PC-3 (cell line): ENCODE measurements around the gene NBPF1. TPM values are rescaled to one million over a fixed set of nuclear protein-coding genes. Genes with fewer than 3 reads are reported as not detected.
"Not testable (repeated sequence)": the region's sequence is repeated elsewhere in the genome, so short reads cannot be mapped to it uniquely, and the experiment has no call there.

Source experiments
- ATAC-seq: fragments of 200-7000 bp; cut with Tn5 transposase; 2 replicates; pipeline ENCODE4 v1.9.1; 2020; ENCODE audit warnings: mild to moderate bottlenecking, moderate library complexity
- BruUV-seq: library from RNA; stranded (reverse); fragments of 400-500 nt; replicated peaks from 2 replicates; lab custom pipeline; 2021; lab: Mats Ljungman, UMichigan
- CTCF ChIA-PET: fragments of 300-600 bp; sonication (Branson Sonifier 250); formaldehyde crosslinking; loops from one replicate; lab custom pipeline; 2022; ENCODE audit warnings: antibody characterized with exemption; lab: Charles Lee
- POLR2A ChIA-PET: fragments of 300-600 bp; sonication (Branson Sonifier 250); formaldehyde crosslinking; loops from one replicate; lab custom pipeline; 2022; ENCODE audit warnings: antibody characterized with exemption; ENCODE audit not compliant: unreplicated experiment; lab: Charles Lee
- DNase-seq: peaks from one replicate; pipeline ENCODE4 v3.0.0-alpha.2; 2015
- H2AFZ ChIP-seq: fragments of 300-600 bp; sonication (generic); 2 replicates; pipeline ENCODE4 v1.6.0; 2016; ENCODE audit warnings: antibody characterized with exemption, low read length
- H3F3A ChIP-seq: fragments of 300-600 bp; sonication (generic); one replicate; pipeline ENCODE4 v1.6.0; 2017; ENCODE audit warnings: antibody characterized with exemption, low read length, control low read depth, mild to moderate bottlenecking; ENCODE audit not compliant: unreplicated experiment
- H3K27ac ChIP-seq: fragments of 300-600 bp; sonication (generic); 2 replicates; pipeline ENCODE4 v1.5.1; 2016; ENCODE audit warnings: mild to moderate bottlenecking, low read length
- H3K27me3 ChIP-seq: fragments of 300-600 bp; sonication (generic); 2 replicates; pipeline ENCODE4 v1.6.1; 2016; ENCODE audit warnings: low read length, mixed read lengths
- H3K36me3 ChIP-seq: fragments of 300-600 bp; sonication (generic); 2 replicates; pipeline ENCODE4 v1.6.1; 2016; ENCODE audit warnings: low read depth, mixed run types, low read length, mixed read lengths
- H3K4me1 ChIP-seq: fragments of 300-600 bp; sonication (generic); 2 replicates; pipeline ENCODE4 v1.5.1; 2016; ENCODE audit warnings: low read length; ENCODE audit not compliant: insufficient read depth
- H3K4me2 ChIP-seq: fragments of 300-600 bp; sonication (generic); 2 replicates; pipeline ENCODE4 v1.6.0; 2016; ENCODE audit warnings: low read length
- H3K4me3 ChIP-seq: fragments of 300-600 bp; sonication (generic); 2 replicates; pipeline ENCODE4 v1.5.1; 2016; ENCODE audit warnings: mild to moderate bottlenecking, low read length, mixed read lengths
- H3K79me2 ChIP-seq: fragments of 300-600 bp; sonication (generic); 2 replicates; pipeline ENCODE4 v1.6.1; 2017; ENCODE audit warnings: low read length, mixed read lengths
- H3K9ac ChIP-seq: fragments of 300-600 bp; sonication (generic); 2 replicates; pipeline ENCODE4 v1.6.0; 2016; ENCODE audit warnings: mild to moderate bottlenecking, low read length
- H3K9me2 ChIP-seq: fragments of 300-600 bp; sonication (generic); replicated peaks from 2 replicates; pipeline ENCODE4 v1.6.1; 2016; ENCODE audit warnings: mixed run types, low read length, mixed read lengths
- H3K9me3 ChIP-seq: fragments of 300-600 bp; sonication (generic); 2 replicates; pipeline ENCODE4 v1.6.1; 2016; ENCODE audit warnings: low read length, mixed read lengths
- H4K20me1 ChIP-seq: fragments of 300-600 bp; sonication (generic); 2 replicates; pipeline ENCODE4 v1.6.1; 2016; ENCODE audit warnings: low read length, mixed read lengths
- EZH2 ChIP-seq: fragments of 300-600 bp; sonication (generic); IDR thresholded peaks from one replicate; pipeline ENCODE4 v1.6.1; 2017; ENCODE audit warnings: antibody characterized with exemption, mild to moderate bottlenecking, low read length; ENCODE audit not compliant: unreplicated experiment
- EZH2phosphoT487 ChIP-seq: fragments of 300-600 bp; sonication (generic); IDR thresholded peaks from 2 replicates; pipeline ENCODE4 v1.6.1; 2018; ENCODE audit warnings: mild to moderate bottlenecking, antibody characterized with exemption, low read length, borderline replicate concordance
- intact Hi-C: fragments of 100-400 bp; cut with micrococcal nuclease; formaldehyde crosslinking; loops from 2 replicates; pipeline ENCODE4 v1.9.0; 2023
- total RNA-seq: library from RNA; depleted of rRNA; stranded (reverse); fragments of >200 nt; gene quantifications from 2 replicates; pipeline ENCODE4 v1.2.3, GENCODE V29; 2014
- TF ChIP-seq, protein P1 (sequence below): fragments of 300-600 bp; sonication (generic); conservative IDR thresholded peaks from 2 replicates; pipeline ENCODE4 v1.5.1; 2017; ENCODE audit warnings: antibody characterized with exemption, low read depth, mild to moderate bottlenecking, low read length

Gene NBPF1
- total RNA-seq, 1 experiment from 2014 or later = 57.2 TPM

DNA sequence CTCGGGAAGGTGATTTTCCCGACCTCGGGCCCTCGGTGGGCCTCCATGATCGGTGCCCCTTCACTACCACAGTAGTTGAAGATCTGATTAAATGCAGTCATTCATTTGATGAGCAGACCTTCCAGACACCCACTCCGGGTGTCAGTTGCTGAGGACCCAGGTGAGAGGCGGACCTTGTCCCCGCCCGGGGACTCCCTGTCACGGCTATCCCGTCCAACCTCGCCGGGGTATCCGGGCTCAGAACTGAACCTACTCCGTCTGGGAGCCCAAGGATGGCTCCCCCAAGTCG is 30.8 kb upstream of the NBPF1 start:
- H3K9ac ChIP-seq = peak overlapping the region; percentile 83
- no peaks in the 10 kb centered on the region for H3K9me3 ChIP-seq
- H3K27me3 ChIP-seq = no peaks in the 10 kb centered on the region
- H3K36me3 ChIP-seq = no peaks in the 10 kb centered on the region
- H3K4me1 ChIP-seq = peaks cover 18% of the 10 kb centered on the region
- POLR2A ChIA-PET = interaction anchor here (0.7 kb wide), 1 partner anchor 28 kb away, joined by 3 read pairs; no protein-coding TSS in a partner anchor
- H4K20me1 ChIP-seq = no peaks in the 10 kb centered on the region
- peak overlapping the region; percentile 76 for H3K4me3 ChIP-seq
- TSS peak; percentile 76 for BruUV-seq
- H3K27ac ChIP-seq = no peak overlapping the region
- no peaks in the 10 kb centered on the region for H3K9me2 ChIP-seq
- DNase-seq = no peak
- H3F3A ChIP-seq = no peaks in the 10 kb centered on the region
- H2AFZ ChIP-seq = peak overlapping the region; percentile 90
- H3K4me2 ChIP-seq = peak overlapping the region; percentile 83
- H3K79me2 ChIP-seq = peaks cover 51% of the 10 kb centered on the region
- TF ChIP-seq, protein P1, sequence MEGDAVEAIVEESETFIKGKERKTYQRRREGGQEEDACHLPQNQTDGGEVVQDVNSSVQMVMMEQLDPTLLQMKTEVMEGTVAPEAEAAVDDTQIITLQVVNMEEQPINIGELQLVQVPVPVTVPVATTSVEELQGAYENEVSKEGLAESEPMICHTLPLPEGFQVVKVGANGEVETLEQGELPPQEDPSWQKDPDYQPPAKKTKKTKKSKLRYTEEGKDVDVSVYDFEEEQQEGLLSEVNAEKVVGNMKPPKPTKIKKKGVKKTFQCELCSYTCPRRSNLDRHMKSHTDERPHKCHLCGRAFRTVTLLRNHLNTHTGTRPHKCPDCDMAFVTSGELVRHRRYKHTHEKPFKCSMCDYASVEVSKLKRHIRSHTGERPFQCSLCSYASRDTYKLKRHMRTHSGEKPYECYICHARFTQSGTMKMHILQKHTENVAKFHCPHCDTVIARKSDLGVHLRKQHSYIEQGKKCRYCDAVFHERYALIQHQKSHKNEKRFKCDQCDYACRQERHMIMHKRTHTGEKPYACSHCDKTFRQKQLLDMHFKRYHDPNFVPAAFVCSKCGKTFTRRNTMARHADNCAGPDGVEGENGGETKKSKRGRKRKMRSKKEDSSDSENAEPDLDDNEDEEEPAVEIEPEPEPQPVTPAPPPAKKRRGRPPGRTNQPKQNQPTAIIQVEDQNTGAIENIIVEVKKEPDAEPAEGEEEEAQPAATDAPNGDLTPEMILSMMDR = no peak
- TF ChIP-seq EZH2phosphoT487 (no peak), EZH2 (no peak)
- CTCF ChIA-PET = no interaction called here
- intact Hi-C loops = no loop called here
- peak; percentile 51 for ATAC-seq

DNA sequence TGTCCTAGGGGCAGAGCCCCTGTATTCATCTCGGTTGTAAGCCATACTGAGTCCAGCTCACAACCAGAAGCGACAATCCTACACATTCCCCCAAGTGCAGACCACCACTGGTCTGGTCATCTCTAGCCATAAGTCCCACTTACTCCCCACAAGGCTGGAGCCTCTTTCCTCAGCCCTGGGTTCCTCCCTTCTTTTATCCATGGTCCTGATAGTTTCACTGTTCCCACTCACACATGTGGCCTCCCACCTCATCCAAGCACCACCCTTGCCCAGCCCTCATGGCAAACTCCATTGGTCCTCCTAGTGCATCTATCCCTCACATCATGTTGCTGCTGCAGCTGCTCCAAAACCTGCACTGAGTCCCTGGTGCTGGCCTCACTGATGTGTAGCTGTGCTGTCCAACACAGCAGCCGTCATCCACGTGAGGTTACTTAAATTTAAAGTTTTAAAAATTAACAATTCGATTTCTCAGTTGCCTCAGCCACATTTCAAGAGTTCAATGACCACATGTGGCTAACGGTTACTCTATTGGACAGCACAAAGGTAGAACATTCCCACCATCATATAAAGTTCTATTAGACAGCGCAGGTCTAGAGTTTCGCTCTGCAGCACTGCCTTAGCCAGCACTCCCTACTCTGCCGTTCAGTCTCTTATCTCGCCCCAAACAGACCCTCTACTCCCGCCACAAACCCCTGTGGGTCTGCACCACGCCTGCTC is 30.3 kb upstream of the NBPF1 start:
- intact Hi-C loops, H3F3A ChIP-seq: not testable (repeated sequence)

DNA sequence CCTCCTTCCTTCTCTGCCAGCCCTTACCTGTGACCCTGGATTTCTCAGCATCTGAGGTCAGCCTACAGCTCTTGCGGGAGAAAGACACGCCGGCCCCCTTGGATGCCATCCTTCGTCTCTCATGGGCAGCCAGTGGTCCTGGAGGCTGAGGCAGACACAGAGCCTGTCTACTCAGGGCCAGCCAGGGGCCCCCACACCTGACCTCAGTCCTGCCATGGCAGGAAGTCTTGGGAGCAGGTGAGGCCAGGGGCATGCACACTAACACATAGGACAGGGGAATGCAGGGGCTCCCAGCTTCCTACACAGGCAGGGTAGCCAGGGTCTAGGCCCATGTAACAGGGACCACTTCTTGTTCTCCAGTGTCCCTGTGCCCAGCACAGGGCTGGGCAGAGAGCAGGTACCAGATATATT is 29.6 kb upstream of the NBPF1 start:
- H3K27ac ChIP-seq, H3K27me3 ChIP-seq, CTCF ChIA-PET, H3K9ac ChIP-seq, H2AFZ ChIP-seq, DNase-seq, POLR2A ChIA-PET, H3K9me2 ChIP-seq, H3K9me3 ChIP-seq, BruUV-seq, H3F3A ChIP-seq, ATAC-seq, intact Hi-C loops, H3K36me3 ChIP-seq, H4K20me1 ChIP-seq: not testable (repeated sequence)
- peaks cover 61% of the 10 kb centered on the region for H3K79me2 ChIP-seq
- H3K4me3 ChIP-seq = peak overlapping the region; percentile 76
- peak overlapping the region; percentile 83 for H3K4me2 ChIP-seq
- H3K4me1 ChIP-seq = peaks cover 18% of the 10 kb centered on the region

More for the DNA sequence above, 30.3 kb upstream of the NBPF1 start:
- Histone ChIP-seq H3K9ac (peak overlapping the region; percentile 83), H3K4me3 (peak overlapping the region; percentile 76), H3K79me2 (peaks cover 56% of the 10 kb centered on the region), H3K4me1 (peaks cover 18% of the 10 kb centered on the region), H2AFZ (peak overlapping the region; percentile 90), H3K4me2 (peak overlapping the region; percentile 83)
- ATAC-seq (peak; percentile 41), DNase-seq (peak; percentile 24)
- H3K36me3 ChIP-seq, BruUV-seq, H3K27ac ChIP-seq, H3K27me3 ChIP-seq, H3K9me3 ChIP-seq, CTCF ChIA-PET, H3K9me2 ChIP-seq, H4K20me1 ChIP-seq: not testable (repeated sequence)
- POLR2A ChIA-PET = interaction anchor here (0.7 kb wide), 1 partner anchor 27 kb away, joined by 3 read pairs; no protein-coding TSS in a partner anchor

DNA sequence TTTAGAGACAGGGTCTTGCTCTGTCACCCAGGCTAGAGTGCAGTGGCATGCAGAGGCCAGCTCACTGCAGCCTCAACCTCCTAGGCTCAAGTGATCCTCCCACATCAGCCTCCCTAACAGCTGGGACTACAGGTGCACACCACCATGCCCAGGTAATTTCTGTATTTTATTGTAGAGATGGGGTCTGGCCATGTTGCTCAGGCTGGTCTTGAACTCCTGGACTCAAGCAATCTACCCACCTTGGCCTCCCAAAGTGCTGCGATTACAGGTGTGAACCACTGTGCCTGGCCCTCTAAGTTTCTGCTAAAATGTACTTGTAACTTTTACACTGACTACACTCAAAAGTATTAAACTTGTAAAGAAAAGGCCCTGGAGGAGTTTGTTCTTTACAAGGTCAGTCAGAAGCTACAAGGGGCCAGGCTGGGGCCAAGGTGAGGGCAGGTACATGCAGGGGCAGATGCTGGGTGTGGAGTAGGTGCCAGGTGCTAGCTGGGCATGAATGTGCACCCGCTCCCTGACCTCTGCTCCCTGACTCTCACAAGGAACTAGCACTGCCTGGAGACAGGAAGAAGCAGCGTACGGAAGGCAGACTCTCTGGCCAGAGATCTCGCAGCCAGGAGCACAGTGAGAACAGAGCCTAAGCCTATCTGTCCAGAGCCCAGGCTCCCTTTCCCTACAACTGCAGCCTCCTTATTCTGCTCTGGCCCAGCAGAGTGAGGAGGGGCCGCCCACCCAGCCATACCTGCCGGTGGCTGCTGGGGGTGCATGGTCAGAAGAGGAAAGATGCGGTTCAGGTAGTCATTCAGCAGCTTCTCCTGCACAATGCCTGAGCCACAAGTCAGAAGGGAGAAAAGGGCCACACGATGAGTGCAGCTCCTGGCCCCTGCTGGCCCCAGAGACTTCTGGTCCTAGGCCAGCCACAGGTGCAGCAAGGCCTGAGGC is 28.9 kb upstream of the NBPF1 start:
- H3K27me3 ChIP-seq, BruUV-seq, H2AFZ ChIP-seq, H3K9ac ChIP-seq, POLR2A ChIA-PET, H3K9me3 ChIP-seq, H3K9me2 ChIP-seq, H3K27ac ChIP-seq, CTCF ChIA-PET, intact Hi-C loops, H3F3A ChIP-seq, H3K4me3 ChIP-seq, DNase-seq, ATAC-seq, H4K20me1 ChIP-seq, H3K36me3 ChIP-seq: not testable (repeated sequence)
- Histone ChIP-seq H3K4me2 (peak overlapping the region; percentile 83), H3K79me2 (peaks cover 61% of the 10 kb centered on the region), H3K4me1 (peaks cover 18% of the 10 kb centered on the region)

DNA sequence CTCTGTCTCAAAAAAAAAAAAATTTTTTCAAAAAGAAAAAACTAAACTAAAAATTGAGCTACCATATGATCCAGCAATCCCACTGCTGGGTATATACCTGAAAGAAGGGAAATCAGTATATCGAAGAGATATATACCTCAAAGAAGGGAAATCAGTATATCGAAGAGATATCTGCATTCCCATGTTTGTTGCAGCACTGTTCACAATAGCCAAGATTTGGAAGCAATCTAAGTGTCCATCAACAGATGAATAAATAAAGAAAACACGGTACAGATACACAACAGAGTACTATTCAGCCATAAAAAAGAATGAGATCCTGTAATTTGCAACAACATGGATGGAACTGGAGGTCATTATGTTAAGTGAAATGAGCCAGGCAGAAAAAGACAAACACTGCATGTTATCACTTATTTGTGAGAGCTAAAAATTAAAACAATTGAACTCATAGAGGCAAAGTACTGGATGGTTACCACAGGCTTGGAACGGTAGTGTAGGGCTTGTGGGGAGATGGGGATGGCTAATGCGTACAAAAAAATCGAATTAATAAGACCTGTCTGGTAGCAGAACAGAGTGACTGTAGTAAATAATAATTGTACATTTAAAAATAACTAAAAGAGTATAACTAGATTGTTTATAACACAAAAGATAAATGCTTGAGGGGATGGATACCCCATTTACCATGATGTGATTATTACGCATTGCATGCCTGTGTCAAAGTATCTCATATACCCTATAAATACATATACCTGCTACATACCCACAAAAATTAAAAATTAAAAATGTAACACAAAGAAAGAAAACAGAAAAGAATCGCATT is 28.0 kb upstream of the NBPF1 start:
- ATAC-seq, H3F3A ChIP-seq, DNase-seq, POLR2A ChIA-PET, H3K36me3 ChIP-seq, H3K27me3 ChIP-seq, H3K9ac ChIP-seq, H3K9me3 ChIP-seq, H3K27ac ChIP-seq, H3K4me3 ChIP-seq, CTCF ChIA-PET, intact Hi-C loops, H2AFZ ChIP-seq, BruUV-seq, H3K4me2 ChIP-seq, H4K20me1 ChIP-seq, H3K9me2 ChIP-seq: not testable (repeated sequence)
- H3K79me2 ChIP-seq = peaks cover 69% of the 10 kb centered on the region
- H3K4me1 ChIP-seq = peaks cover 18% of the 10 kb centered on the region
